ENCODE measurements around the gene ANKRD10.

Gene ANKRD10

DNA sequence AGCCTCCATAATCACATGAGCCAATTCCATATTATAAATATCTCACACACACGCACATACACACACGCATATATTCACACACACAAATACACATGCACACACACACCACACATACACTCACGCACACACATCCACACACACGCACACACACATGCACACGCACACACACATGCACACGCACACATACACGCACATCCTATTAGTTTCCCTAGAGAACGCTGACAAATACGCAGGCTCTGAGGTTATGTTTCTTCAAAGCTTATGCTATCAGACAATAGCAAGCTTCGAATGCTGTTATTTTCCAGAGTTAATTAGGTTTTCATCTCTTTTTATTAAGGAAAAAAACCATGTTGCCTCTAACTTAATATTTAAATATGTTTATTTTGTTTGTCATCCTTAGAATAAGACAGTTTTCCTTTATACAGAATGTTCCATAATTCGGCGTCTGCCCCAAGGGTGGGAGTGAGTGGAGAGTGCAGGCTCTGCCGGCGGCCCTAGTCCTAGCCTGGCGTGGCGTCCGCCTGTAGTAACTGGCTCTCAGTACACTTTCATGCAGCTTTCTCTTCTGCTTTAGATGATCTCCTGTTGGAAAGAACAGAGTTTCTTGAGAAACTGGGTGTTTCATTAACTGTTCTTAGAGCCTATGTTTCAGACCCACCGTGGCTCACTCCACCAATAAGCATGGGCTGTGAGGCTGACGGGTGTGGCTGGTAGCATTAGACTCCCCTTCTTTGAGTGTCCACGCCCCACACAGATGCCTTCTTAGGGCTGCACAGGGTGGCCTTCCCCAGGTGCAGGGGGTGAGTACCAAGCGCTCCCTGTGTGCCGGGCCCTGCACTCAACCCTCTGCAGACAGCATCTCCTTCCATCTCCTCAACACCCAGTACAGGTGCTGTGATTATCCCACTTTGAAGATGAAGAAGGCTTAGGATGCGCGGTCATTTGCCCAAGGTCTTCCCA, 30.4 kb upstream of the ANKRD10 start:
- DNase-seq (ENCODE audit: low read depth, low spot score): no peak

DNA sequence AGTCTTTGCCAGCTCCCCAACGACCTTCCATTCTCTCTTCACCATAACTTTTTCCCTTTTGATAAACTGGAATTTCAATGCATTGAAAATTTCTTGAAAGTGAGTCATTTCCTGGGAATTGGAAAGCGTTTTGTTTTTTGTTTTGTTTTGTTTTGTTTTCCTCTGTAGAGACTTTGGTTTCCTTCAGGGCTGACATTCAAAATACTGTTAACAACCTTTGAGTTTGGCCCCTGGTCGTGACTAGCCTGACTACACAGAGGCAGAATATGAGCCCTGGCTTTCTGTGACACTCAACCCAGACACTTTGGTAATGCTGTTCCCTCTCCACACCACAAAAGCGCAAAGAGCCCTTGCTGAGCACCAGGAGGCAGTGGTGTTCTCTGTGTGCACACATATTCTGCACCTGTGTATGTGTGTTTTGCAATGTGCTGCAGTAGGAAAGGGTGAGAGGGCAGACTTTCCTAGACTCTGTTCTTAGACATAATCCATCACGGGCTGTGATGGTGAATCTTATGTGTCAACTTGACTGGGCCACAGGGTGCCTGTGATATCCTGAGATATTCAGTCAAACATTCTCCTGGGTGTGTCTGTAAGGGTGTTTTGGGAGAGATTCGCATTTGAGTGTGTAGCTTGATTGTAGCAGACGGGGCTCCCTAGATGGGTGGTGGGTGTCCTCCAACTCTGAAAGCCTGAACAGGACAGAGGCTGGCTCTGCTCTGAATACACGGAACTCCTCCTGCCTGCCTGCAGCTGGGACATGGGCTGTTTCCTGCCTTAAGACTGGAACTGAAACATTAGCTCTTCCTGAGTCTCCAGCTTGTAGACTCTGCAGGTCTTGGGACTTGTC, 29.5 kb upstream of the ANKRD10 start:
- DNase-seq (ENCODE audit: low read depth, low spot score): peak; percentile 36

GRCh38 chr13:110942248-110942981, 27.5 kb upstream of the ANKRD10 start:
- no peak for DNase-seq (ENCODE audit: low read depth, low spot score)

- DNase-seq (ENCODE audit: low read depth, low spot score): no peak
Observed at GRCh38 chr13:110938662-110939421, 24.0 kb upstream of the ANKRD10 start.

DNA sequence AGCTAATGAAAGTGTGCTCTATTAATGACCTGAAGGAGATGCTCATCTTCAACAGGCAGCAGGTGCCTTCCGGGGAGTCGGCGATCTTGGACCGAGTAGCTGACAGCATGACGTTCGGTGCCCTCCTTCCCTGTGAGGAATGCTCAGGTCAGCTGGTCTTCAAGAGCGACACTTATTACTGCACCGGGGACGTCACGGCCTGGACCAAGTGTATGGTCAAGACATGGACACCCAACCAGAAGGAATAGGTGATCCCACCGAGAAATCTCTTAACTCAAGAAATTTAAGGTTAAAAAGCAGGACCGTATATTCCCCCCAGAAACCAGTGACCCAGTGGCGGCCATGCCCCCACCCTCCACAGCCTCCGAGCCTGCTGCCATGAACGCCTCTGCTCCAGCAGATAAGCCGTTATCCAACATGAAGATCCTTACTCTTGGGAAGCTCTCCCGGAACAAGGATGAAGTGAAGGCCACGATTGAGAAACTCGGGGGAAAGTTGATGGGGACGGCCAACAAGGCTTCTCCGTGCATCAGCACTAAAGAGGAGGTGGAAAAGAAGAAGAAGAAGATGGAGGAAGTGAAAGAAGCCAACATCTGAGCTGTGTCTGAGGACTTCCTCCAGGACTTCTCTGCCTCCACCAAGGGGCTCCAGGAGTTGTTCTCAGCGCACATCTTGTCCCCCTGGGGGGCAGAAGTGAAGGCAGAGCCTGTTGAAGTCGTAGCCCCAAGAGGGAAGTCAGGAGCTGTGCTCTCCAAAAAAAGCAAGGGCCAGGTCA, 22.8 kb upstream of the ANKRD10 start:
- no peak for DNase-seq (ENCODE audit: low read depth, low spot score)

DNA sequence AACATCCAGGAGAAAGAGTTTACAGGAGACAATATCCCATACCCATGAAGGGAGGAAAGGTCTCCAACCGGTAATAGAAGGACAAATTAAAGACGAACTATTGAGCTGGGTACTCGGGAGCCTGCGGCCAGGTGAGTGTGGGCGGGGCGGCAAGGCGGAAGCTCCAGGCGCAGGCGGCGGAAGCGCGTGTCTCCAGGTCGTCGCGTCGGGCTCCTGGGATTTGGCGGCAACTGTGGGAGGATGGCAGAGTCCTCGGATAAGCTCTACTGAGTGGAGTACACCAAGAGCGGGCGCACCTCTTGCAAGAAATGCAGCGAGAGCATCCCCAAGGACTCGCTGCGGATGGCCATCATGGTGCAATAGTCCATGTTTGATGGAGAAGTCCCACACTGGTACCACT, 21.6 kb upstream of the ANKRD10 start:
- no peak for DNase-seq (ENCODE audit: low read depth, low spot score)

- no peak for DNase-seq (ENCODE audit: low read depth, low spot score)
Observed at GRCh38 chr13:110932588-110932987, 17.7 kb upstream of the ANKRD10 start.

- no peak for DNase-seq (ENCODE audit: low read depth, low spot score)
Observed at GRCh38 chr13:110929104-110929777, 14.4 kb upstream of the ANKRD10 start.

- DNase-seq (ENCODE audit: low read depth, low spot score): no peak
Observed at GRCh38 chr13:110925023-110925612, 10.2 kb upstream of the ANKRD10 start.

GRCh38 chr13:110924639-110924934, 9.7 kb upstream of the ANKRD10 start:
- no peak for DNase-seq (ENCODE audit: low read depth, low spot score)

DNA sequence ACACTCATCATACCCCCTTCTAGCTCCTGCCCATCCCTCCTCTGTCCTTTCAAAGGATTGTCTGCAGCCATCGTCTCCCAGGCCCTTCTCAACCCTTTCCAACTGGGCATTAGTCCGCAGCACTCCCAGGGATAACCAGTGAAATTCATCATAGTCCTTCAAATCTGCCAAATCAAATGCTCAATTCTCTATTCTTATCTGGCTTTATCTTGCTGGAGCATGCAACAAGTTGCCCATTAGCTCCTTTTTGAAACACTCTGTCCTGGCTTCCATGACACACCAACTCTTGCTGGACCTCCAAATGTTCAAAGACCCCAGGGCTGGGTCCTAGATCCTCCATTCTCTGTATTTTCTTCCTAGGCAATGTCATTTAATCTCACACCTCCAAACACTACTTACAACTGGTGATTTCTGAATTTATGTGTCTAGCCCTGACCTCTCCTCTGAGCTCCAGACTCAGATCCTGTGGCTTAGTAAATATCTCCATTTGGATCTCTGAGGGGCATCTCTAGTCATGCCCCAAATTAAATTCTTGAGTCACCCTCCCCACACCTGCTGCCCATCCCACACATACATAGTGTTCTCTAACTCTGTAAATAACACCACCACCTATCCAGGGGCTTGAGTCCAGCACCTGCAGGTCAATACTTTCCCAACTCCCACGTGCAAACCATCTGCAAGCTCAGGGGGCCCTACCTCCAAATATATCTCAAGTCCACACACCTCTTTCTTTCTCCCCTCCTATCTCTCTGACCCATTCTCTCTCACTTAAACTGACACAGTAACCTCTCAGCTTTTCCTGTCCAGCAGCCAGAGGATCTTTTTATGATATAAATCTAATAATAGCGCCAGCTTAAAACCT, 9.1 kb upstream of the ANKRD10 start:
- DNase-seq (ENCODE audit: low read depth, low spot score): no peak

- DNase-seq (ENCODE audit: low read depth, low spot score): no peak
Observed at GRCh38 chr13:110923086-110923485, 8.2 kb upstream of the ANKRD10 start.

GRCh38 chr13:110922506-110922905, 7.6 kb upstream of the ANKRD10 start:
- no peak for DNase-seq (ENCODE audit: low read depth, low spot score)

GRCh38 chr13:110921695-110922094, 6.8 kb upstream of the ANKRD10 start:
- DNase-seq (ENCODE audit: low read depth, low spot score): no peak

DNA sequence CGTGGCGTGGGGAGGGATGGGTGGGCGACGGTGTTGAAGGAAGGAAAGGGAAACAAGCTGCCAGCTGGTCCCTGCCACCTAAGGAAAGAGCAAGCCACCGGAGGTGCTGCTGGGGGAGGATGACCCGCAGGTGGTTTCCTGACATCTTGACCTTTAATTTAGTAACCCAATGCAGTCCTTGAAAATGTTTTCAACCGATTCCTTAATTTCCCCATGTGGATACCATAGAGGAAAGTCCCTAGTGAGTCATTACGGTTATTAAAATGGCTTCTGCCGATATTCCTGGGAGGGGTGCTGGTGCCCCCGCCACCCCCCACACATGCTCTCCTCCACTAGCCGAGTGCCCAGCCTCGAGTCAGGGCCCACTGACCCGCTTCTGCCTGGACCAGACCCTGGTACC, 6.3 kb upstream of the ANKRD10 start:
- no peak for DNase-seq (ENCODE audit: low read depth, low spot score)

GRCh38 chr13:110920038-110920437, 5.2 kb upstream of the ANKRD10 start:
- DNase-seq (ENCODE audit: low read depth, low spot score): no peak

- no peak for DNase-seq (ENCODE audit: low read depth, low spot score)
Observed at GRCh38 chr13:110916301-110917142, 1.7 kb upstream of the ANKRD10 start.

DNA sequence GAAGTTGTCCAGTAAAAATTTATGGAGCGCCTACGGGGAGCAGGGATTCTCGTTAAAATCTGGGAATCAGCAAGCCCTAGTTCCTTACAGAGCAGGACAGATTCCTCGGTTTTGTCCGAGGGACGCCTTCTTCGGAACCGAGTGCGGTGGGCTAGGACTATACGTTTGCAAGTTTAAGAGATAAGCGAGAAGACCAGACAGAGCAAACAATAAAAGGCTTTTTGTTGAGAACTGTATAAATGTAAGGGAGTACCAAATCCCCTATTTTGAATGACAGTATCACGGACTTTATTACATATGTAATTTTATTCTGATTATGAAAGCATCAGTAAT, 971 bp upstream of the ANKRD10 start:
- no peak for DNase-seq (ENCODE audit: low read depth, low spot score)
